SK-N-MC (cell line): ENCODE measurements around the gene SIN3A.

Experiments used
- EZH2 ChIP-seq: fragments of 200-600 bp; sonication (generic); IDR thresholded peaks from one replicate; pipeline ENCODE4 v1.6.1; 2017; ENCODE audit warnings: antibody characterized with exemption
- FOXP2 ChIP-seq: optimal IDR thresholded peaks from 2 replicates; pipeline ENCODE3; 2011; ENCODE audit warnings: mild to moderate bottlenecking, moderate library complexity; ENCODE audit not compliant: insufficient read depth; ENCODE audit errors: extremely low read length, control extremely low read depth
- POLR2AphosphoS5 ChIP-seq: IDR thresholded peaks from 2 replicates; pipeline ENCODE4 v1.6.1; 2012; ENCODE audit warnings: mild to moderate bottlenecking, low read depth, low read length, borderline replicate concordance

- TF ChIP-seq FOXP2 (no peak), EZH2 (no peak), POLR2AphosphoS5 (no peak)
These were observed 84.0 kb downstream of the SIN3A start for GRCh38 chr15:75367406-75367912.
